ENCODE results near the gene IL26.
A peak's percentile ranks its signal among the peaks of the same experiment; 100 is the strongest.
"Not testable (repeated sequence)": the region's sequence is repeated elsewhere in the genome, so short reads cannot be mapped to it uniquely, and the experiment has no call there.

Gene IL26

DNA sequence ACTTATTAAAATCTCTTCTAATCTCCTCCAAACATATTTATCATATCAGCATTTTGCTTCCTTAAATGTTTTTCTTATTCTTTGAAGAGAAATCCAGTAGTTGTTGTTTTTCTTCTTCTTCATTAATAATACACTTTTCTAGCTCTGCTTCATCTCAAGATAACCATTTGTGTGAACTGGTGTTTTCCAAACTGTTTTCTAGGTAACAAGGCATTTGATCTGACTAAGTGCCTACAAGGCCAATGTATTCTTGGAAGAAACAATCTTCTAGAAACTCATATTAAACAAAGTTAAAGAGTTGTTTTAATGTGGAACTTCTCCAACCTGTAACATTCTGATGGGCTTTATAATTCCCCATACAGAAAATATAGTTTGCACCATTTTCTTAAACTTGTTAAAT, 35.3 kb downstream of the IL26 start:
- no peak for DNase-seq

DNA sequence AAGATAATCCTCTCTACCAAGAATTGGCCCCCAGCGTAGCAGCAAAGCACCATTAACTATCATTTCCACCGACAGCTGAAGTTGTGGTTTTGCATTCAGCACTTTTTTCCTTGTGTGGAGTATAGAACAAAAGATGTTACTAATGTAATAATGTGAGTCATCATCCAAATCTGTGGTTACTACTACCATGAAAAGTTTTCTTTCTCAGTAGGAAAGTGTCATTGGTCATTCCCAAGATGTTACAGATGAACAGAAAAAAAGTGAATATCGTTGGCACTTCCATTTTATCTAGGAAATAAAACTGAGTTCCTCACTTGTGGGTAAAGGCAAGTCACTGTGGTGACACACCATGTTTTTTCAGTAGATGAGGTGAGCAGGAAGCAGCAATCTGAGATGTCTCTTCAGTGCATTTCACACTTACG, 35.8 kb downstream of the IL26 start:
- no peak for DNase-seq

DNA sequence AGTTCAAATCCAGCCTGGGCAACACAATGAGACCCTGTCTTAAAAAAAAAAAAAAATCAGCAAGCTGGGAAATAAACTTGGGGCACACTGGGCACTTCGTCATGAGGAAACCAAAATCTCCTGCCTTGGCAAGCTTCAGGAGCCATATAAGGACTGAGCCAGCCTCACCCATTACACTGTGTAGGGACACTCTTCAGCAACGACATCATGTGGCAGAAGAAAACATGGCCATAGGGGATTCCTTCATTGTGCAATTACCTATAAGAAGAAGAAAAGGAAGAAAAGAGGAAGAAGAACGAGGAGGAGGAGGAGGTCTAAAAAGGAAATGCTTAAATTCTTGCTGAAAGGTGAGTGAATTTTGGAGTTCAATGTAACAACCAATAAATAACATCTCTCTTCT, 40.0 kb downstream of the IL26 start:
- DNase-seq: no peak

DNA sequence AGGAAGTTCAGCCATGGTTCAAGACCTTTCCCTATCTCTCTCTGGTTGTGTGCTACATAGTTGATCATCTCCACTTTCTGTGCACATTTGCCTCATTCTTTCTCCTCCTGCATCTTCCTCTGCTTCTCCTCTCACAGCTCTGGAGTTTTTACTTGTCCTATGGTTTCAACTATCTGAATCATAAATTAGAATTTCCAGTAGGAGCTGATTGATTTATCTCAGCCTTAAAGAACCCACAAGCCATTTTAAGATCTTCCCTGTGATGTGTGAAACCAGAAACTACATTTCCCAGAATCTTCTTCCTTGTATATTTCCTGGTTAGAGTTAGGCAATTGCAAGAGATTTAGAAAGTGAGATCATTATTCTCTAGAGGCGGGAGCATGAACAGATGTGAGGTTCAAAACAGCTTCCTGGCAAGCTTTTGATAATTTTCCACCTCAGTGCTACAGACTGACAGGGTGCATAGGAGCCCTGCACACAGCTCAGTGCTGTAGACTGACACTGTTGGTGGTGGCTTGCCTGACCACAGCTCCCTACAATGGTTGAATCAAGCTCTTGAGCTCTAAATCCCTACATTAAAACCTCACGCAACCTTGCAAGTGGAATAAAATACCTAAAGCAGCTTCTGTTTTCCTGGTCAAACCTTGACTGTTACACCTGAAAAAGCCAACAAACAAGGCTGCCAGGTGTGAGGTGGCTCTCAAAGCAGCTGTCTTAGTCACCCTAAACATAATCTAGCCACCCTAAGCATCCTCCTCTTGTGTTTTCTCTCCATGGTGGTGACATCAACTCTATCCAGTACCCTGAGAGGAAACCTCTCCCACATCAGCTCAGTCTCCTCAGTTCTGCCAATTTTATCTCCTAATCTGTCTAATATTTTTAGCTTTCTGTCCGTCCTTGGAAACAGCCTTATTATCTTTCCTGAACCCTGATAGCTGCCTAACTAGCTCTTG, 44.5 kb downstream of the IL26 start:
- peak; percentile 26 for DNase-seq

DNA sequence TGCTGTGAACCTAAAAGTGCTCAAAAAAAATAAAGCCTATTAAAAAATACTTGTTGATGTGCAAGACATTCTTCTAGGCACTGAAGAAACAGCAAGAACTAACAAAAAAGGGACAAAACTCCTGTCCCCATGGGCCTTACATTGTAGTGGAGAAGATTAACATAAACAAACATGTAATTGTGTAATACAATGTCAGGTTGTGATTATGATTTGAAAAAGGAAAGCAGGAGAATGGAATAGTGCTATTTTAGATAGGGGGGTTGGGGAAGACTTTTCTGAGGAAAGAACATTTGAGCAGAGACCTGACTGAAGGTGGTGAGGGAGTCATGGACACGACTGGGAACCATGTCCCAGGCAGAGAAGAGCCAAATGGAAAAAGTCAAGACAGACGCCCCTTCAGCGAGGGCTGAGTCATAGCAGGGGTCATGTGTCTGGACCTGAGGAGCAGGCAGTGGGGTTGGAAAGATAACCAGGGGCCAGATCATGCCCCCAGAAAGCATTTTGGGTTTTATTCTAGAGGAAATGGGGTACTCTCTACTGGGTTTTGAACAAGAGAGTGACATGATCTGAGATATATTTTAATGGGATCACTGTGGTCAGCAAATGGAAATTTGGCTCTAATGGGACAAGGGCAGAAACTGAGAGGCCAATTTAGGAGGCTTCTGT, 46.7 kb downstream of the IL26 start:
- DNase-seq: no peak

DNA sequence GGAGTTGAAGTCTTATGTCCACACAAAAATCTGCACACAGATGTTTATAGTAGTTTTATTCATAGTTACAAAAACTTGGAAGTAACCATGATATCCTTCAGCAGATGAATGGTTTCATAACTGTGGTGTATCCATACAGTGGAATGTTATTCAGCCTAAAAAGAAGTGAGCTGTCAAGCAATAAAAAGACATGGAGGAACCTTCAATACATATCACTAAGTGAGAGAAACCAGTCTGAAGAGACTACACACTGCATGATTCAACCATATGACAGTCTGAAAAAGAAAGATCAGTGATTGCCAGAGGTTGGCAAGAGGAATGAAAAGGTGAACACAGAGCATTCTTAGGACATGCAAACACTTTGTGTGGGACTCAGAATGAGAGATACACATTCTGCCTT, 47.4 kb downstream of the IL26 start:
- DNase-seq: no peak

DNA sequence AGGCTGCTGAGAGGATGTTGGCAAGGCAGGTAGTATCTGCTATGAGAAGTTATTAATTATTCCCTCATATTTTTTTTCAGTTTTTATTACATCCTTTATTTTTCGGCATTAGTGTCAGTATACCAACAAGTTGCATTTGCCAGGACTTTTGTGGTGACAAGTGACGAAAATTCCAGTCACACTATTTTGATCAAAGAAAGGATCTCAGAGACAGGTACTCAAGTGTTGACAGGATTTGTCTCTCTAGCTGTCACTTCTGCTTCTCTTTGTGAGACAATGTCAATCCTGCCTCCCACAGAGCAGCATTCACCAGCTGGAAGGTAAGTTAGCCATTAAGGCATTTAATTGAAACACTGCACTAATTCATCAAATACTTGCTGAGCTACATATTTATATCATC, 48.0 kb downstream of the IL26 start:
- DNase-seq: no peak

DNA sequence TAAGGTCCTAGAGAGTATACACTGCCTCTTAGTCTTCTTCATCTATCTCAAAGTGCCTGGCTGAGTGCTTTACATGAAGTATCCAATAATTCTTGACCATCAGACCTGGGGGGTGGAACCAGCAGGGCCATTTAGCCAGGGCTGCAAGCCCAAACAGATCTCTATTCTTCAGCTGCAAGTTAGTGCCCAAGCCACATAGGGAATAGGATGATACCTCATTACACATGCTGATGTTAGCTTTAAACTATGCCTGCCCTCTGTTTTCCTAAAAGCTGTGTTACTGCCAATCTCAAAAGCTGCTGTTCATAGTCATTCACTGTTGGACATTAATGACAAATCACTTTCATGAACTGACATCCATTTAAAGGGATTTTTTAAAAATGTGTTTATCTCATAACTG, 49.4 kb downstream of the IL26 start:
- peak; percentile 57 for DNase-seq

DNA sequence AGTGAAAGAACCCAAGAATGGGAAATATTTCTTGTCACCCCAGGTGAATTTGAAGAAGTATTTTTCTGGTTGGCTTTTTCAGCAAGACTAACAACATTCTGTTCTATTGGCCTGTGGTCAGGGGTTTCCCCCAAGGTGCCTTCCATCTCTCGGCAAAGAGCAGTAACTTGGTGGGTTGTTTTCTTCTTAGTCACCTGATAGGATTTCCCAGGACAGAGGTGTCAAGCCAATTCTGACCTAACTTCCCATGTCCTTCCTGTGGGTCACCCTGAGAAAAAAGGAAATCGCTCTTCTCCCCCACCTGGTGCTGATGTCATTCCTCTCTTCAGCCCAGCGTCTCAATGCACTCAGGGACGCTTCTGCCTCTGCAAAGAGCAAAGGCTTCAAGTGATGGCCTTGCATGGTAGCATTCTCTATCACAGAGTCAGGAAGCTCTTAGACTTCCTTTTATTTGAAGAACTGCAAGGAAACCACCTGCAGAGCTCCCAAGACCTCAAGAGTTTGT, 50.0 kb downstream of the IL26 start:
- no peak for DNase-seq

DNA sequence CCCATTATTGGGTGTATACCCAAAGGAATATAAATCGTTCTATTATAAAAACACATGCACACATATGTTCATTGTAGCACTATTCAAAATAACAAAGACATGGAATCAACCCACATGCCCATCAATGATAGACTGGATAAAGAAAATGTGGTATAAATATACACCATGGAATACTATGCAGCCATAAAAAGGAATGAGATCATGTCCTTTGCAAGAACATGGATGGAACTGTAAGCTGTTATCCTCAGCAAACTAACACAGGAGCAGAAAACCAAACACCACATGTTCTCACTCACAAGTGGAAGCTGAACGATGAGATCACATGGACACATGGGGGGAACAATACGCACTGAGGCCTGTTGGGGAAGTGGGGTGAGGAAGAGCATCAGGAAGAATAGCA, 50.8 kb downstream of the IL26 start:
- not testable (repeated sequence) for DNase-seq

DNA sequence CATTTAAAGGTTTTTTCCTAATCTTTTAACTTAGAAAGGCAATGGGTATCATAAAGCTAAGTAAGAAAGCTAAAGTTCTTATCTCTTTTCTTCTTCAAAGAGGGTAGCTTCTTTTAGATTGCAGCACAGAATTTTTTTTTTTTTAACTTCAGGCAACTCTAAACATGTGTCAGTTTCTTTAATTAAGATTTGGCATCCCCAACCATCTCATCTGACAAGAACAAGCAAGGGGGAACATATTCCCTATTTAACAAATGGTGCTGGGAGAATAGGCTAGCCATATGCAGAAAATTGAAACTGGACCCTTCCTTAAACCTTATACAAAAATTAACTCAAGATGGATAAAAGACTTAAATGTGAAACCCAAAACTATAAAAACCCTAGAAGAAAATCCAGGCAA, 51.8 kb downstream of the IL26 start:
- no peak for DNase-seq

DNA sequence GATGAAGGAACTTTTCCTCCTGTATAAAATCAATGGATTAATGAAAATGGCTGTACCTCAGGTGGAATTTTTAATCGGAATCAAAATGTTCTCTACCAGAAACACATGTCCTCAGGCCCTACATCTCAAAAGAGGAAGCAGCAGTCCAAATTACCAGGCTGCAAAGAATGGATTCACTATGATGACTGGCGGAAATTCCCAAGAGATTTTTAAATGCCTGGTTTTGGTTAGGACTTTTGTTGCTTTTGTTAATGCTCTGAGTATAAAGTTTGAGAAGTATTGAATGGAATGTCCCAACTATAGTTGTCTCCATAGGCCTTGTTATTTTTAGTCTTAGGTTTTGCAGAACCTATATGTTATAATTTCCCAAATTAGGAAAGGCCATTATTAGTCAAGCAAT, 54.9 kb downstream of the IL26 start:
- DNase-seq: no peak

DNA sequence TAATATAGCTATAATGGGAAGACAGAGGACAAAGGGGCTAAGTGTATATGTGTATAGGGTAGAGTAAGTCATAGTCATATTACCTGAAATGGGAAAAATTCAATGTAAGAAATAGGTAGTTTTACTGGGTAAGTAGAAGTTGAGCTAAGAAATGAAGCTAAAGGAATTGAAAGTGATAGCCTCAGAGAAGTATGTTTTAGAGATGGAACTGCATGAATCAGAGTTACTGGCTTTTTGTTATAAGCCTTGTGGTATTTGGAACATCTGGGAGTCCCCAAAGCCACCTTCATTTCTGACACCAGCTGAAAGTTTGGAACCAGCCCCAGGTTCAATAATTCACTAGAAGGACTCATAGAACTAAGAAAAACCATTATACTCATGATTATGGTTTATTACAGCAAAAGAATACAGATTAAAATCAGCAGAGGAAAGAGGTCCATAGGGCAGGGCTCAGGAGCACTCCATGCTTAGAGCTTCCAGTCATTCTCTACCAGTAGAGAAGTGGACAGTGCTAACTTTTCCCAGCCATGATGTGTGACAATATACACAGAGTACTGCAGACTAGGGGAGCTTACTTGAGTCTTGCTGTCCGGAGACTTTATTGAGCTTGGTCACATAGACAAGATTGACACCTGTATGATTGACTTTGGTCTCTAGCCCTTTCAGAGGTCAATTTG, 56.3 kb downstream of the IL26 start:
- DNase-seq: no peak

DNA sequence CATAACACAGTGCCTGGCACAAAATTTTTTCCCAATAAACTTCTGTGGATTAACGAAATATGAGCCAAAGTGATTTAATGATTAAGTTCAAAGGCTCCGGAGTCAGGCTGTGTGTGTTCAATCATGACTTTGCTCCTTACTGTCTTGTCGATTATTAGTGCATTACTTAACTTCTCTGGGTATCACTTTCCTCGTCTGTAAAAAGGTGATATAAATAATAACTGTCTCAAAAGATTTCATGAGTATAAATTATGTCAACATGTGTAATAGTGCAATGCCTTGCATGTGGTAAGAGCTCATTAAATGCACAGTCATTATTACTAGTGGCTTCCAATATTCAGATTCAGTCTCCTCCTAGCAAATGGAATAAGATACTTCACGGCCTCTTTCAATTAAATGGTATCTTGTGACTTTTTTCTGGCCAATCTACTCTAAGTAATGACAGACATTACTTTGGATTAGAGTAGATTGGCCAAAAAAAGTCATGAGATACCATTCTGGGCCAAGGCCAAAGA, 59.2 kb downstream of the IL26 start:
- DNase-seq: no peak

DNA sequence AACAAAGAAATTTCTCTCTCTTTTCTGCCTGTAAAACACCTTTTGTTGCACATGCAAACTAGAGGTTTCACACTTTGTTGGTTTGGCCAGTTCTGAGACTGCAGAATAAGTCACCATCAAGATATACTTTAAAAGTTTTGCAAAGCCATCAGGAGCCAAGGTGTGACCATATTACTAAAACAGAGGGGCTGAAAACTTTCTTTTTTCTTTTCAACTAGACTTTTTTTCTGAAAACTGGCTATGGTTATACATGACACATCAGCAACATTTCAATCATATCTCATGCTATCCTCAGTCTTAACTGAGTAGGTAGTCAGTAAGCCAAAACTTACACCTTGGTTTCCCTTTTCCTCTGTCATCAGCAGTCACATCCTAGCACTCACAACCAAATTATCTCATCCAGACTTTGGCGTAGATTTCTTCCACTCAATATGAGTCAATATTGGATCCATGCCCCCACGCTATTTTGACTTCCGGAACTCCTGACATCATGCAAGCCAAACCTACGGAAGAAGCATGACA, 62.0 kb downstream of the IL26 start:
- DNase-seq: no peak

DNA sequence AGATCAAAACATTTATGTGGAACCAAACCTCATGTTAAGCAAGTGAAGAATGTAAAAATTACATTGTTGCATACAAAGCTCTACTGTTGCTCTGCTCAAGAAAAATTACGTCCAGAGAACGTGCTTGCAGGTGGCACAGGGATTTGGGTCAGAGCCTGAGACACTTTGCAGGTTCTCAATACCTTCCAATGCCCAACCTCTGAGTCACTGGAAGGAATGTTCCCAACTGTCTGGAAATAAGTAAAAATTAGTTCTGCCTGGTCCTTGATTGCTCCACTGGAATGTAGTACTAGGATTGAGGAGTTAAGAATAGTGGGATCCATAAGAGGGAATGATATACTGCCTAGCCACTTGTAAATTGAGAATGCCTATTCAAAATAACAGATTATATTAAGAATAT, 63.2 kb downstream of the IL26 start:
- DNase-seq: no peak

DNA sequence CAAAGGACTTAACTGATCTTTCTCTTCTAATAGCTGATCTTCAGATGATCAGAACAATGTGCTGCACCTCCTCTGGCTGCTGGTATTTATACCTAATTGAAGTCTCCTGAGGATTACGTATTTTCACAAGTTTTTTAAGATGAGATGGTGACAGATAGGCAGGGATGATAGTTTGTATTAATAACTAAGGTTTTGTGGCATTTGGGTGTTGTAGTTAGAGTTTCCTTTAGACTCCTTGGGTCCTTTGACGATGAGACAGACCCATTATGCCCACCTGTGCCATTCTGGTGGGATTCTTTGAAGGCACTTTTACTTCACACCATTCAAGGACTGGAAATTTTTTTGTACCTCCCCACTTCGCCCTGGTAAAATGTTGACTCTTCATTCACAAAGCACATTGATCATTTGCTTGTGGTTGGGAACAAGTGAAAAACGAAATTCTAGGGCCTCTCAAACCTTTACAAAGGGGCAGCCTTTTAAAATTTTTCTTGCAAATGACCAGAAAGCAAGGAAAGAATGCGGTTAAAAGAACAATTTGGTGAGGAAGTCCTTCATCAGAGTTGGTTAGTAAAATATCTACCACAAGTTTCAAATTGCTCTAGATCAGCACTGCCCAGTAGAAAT, 65.8 kb downstream of the IL26 start, which contains the start of gene IFNG:
TSS of gene IFNG (minus strand) at position 60 of the 624 bp plus-strand sequence. CDS start 125 bp downstream, outside the sequence.
- no peak for DNase-seq

DNA sequence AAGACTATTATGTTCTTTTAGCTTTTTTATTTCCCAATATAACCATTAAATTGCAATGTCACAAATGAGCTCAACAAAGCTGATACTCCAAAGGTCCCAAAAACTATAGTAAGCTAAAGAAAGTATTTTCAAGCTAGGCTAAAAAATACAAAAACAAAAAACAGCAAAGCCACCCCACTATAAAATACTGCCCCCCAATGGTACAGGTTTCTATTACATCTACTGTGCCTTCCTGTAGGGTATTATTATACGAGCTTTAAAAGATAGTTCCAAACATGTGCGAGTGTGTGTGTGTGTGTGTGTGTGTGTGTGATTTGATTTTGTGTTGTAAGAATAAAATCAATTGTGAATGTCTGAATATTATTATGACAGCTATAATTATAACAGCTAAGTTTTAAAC, 67.2 kb downstream of the IL26 start:
- DNase-seq: no peak

DNA sequence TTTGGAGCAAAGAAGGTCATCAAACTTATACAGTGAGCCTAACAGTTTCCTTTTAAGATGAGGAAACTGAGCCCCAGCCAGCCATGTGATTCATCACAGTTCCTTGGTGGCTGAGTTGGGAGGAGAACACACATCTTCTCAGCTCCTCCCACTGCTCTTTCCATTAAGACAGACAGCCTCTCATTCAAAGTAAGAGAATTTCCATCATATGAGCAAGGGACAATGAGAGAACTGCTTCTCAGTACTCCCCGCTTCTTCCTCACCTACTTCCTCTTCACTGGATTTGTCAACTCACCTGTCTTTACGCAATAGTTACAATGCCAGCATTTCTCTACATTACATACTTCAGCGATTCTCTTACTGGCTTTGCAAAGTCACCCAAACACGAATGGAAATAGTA, 68.2 kb downstream of the IL26 start:
- no peak for DNase-seq

DNA sequence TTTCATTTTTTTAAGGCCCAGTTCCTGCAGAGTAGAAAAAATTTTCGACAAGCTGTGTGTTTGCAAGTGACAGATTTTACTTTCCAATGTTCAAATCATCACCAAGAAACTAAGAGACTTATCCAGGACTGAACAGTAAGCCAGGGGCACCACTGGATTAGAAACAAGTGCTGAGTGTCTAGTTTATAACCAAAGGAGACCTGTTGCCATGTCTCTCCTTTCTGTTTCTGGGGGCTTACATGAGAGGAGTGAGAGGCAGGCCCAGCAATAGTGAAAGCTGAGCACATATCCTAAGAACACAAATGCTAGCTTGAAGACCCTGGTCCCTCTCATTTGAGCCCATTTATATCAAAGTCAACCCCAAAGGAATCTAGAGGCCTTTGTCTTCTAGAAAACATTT, 69.0 kb downstream of the IL26 start:
- DNase-seq: no peak

DNA sequence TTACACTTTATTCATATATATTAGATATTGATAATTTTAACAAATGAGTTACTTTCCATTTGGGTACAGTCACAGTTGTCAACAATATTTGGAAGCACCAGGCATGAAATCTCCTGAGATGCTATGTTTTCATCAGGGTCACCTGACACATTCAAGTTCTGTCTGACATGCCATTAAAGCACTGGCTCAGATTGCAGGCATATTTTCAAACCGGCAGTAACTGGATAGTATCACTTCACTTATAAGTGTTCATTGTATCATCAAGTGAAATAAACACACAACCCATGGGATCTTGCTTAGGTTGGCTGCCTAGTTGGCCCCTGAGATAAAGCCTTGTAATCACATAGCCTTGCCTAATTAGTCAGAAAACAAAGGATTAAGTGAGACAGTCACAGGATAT, 70.8 kb downstream of the IL26 start:
- peak; percentile 62 for DNase-seq

All from NCI-H187 treated with DMSO at 0.1 percent for 48 hours (cell line).